BJ (cell line): ENCODE measurements around the gene TFB2M. TPM values are rescaled to one million over a fixed set of nuclear protein-coding genes. Genes with fewer than 3 reads are reported as not detected.
"Not testable (repeated sequence)": the region's sequence is repeated elsewhere in the genome, so short reads cannot be mapped to it uniquely, and the experiment has no call there.

ENCODE experiments used
- CTCF ChIA-PET: fragments of 350-600 bp; formaldehyde crosslinking; extraction: SDS; loops from one replicate; lab custom pipeline; 2021; ENCODE audit warnings: antibody characterized with exemption, inconsistent platforms; lab: Yijun Ruan, JAX
- POLR2A ChIA-PET: fragments of 300-600 bp; sonication (Branson Sonifier 250); formaldehyde crosslinking; extraction: SDS; loops from one replicate; lab custom pipeline; 2021; ENCODE audit warnings: antibody characterized with exemption; lab: Charles Lee
- DNase-seq: peaks from one replicate; pipeline ENCODE4 v3.0.0-alpha.2; 2011; ENCODE audit warnings: low read depth
- H3K27me3 ChIP-seq: 2 replicates; pipeline ENCODE4 v1.6.0; 2011; ENCODE audit warnings: low read length; ENCODE audit not compliant: control insufficient read depth, insufficient read depth
- H3K36me3 ChIP-seq: 2 replicates; pipeline ENCODE4 v1.5.1; 2011; ENCODE audit warnings: low read length; ENCODE audit not compliant: control insufficient read depth, insufficient read depth
- H3K4me3 ChIP-seq: 2 replicates; pipeline ENCODE4 v1.5.1; 2011; ENCODE audit warnings: low read depth, mild to moderate bottlenecking, control low read depth, low read length
- polyA plus RNA-seq: library from polyadenylated mRNA; depleted of rRNA; stranded (reverse); fragments of >200 nt; gene quantifications from 2 replicates; pipeline ENCODE4 v1.2.3, GENCODE V29; 2011
- TF ChIP-seq, protein P1 (sequence below): IDR thresholded peaks from 2 replicates; pipeline ENCODE4 v1.5.1; 2011; ENCODE audit warnings: low read depth, mild to moderate bottlenecking, control low read depth, inconsistent platforms, low read length, moderate library complexity; ENCODE audit not compliant: insufficient read depth

Gene TFB2M
- polyA plus RNA-seq, 1 experiment: 10.9 TPM

GRCh38 chr1:246572785-246573184 is 6.7 kb upstream of the TFB2M start:
- TF ChIP-seq, protein P1, sequence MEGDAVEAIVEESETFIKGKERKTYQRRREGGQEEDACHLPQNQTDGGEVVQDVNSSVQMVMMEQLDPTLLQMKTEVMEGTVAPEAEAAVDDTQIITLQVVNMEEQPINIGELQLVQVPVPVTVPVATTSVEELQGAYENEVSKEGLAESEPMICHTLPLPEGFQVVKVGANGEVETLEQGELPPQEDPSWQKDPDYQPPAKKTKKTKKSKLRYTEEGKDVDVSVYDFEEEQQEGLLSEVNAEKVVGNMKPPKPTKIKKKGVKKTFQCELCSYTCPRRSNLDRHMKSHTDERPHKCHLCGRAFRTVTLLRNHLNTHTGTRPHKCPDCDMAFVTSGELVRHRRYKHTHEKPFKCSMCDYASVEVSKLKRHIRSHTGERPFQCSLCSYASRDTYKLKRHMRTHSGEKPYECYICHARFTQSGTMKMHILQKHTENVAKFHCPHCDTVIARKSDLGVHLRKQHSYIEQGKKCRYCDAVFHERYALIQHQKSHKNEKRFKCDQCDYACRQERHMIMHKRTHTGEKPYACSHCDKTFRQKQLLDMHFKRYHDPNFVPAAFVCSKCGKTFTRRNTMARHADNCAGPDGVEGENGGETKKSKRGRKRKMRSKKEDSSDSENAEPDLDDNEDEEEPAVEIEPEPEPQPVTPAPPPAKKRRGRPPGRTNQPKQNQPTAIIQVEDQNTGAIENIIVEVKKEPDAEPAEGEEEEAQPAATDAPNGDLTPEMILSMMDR: no peak

DNA sequence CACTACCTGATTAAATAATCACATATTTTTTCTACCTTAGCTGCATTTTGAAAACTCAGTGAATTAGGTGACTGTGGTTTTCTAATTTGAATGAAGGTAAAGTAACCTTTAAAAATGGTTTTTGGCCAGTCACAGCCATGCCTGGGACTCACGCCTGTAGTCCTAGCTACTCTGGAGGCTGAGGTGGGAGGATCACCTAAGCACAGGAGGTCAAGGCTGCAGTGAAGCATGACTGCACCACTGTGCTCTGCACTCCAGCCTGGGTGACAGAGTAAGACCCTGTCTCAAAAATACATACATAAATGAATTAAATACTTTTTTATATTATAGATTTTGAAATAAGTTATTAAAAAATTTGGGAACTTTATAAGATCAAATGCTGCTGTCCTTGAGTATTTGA is 5.9 kb upstream of the TFB2M start:
- CTCF ChIA-PET: interaction anchor here (1.0 kb wide), 1 partner anchor 117 kb away, joined by 3 read pairs; no protein-coding TSS in a partner anchor
- no peaks in the 10 kb centered on the region for H3K27me3 ChIP-seq
- POLR2A ChIA-PET: no interaction called here
- DNase-seq: no peak
- no peaks in the 10 kb centered on the region for H3K36me3 ChIP-seq
- TF ChIP-seq, protein P1: no peak
- no peak overlapping the region for H3K4me3 ChIP-seq

More at GRCh38 chr1:246572785-246573184, 6.7 kb upstream of the TFB2M start:
- ChIA-PET POLR2A (no interaction called here), CTCF (no interaction called here)
- DNase-seq: no peak
- Histone ChIP-seq H3K27me3 (no peaks in the 10 kb centered on the region), H3K4me3 (no peak overlapping the region), H3K36me3 (no peaks in the 10 kb centered on the region)

- POLR2A ChIA-PET, DNase-seq, H3K27me3 ChIP-seq, H3K36me3 ChIP-seq, H3K4me3 ChIP-seq: not testable (repeated sequence)
- CTCF ChIA-PET: interaction anchor here (1.0 kb wide), 1 partner anchor 118 kb away, joined by 3 read pairs; no protein-coding TSS in a partner anchor
Measured at GRCh38 chr1:246571309-246571708, 5.2 kb upstream of the TFB2M start.

- Histone ChIP-seq H3K36me3 (no peaks in the 10 kb centered on the region; the same call in 1 of the 2 replicates), H3K4me3 (no peak overlapping the region), H3K27me3 (no peaks in the 10 kb centered on the region)
- ChIA-PET POLR2A (no interaction called here), CTCF (no interaction called here)
- TF ChIP-seq, protein P1: no peak
- no peak for DNase-seq
Measured at GRCh38 chr1:246569248-246570238, 3.5 kb upstream of the TFB2M start.

- no peak for DNase-seq
- H3K4me3 ChIP-seq: peak overlapping the region; percentile 97
- no peaks in the 10 kb centered on the region; the same call in 1 of the 2 replicates for H3K36me3 ChIP-seq
- ChIA-PET CTCF (interaction anchor here (1.0 to 1.2 kb wide), 3 partner anchors 11 to 132 kb away, joined by 3 to 5 read pairs (median 3); no protein-coding TSS in a partner anchor), POLR2A (interaction anchor here (1.2 to 1.5 kb wide), 2 partner anchors 10 to 65 kb away, joined by 3 to 4 read pairs; no protein-coding TSS in a partner anchor)
- no peaks in the 10 kb centered on the region for H3K27me3 ChIP-seq
- TF ChIP-seq, protein P1: no peak
Measured at GRCh38 chr1:246567646-246568235, 1.7 kb upstream of the TFB2M start.
